ENCODE measurements around the gene NXF3. TPM values are rescaled to one million over a fixed set of nuclear protein-coding genes. Genes with fewer than 3 reads are reported as not detected.

NXF3 gene
- total RNA-seq, 1 donor = not detected

DNA sequence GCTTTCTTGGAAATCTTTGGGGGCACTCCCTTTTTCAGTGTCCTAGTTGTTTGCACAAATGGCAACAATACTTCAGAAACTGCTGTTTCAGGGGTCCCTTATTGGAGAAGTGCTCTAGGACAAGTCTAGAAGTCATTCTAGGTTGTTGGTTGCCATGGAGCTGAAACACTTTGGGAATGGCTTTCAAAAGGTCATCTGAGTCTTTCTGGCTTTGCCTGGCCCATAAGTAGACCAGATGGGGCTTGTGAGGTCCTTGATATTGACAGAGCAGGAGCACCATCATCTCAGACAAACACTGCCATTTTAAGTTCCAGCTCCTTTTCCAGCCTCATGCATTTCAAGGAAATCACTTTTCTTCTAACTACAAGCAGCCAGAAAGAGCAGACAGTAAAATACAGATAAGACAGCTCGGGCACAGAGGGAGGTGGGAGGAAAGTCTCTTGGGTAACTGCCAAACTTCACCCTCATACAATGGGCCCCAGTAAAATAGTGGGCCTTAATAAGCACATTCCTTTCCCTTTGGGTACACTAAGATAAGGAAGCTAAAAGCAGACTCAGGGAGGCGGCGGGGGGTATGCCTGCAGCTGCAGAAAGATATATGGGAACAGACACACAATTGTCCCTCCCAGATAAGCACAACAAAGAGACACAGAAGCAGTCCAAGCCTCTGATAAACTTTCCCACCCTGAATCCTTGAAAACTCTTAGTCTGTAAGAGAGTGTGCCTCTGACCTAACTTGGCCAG, 8.5 kb upstream of the NXF3 start:
- DNase-seq (ENCODE audit: low read depth) = no peak
- TF ChIP-seq, protein P1, sequence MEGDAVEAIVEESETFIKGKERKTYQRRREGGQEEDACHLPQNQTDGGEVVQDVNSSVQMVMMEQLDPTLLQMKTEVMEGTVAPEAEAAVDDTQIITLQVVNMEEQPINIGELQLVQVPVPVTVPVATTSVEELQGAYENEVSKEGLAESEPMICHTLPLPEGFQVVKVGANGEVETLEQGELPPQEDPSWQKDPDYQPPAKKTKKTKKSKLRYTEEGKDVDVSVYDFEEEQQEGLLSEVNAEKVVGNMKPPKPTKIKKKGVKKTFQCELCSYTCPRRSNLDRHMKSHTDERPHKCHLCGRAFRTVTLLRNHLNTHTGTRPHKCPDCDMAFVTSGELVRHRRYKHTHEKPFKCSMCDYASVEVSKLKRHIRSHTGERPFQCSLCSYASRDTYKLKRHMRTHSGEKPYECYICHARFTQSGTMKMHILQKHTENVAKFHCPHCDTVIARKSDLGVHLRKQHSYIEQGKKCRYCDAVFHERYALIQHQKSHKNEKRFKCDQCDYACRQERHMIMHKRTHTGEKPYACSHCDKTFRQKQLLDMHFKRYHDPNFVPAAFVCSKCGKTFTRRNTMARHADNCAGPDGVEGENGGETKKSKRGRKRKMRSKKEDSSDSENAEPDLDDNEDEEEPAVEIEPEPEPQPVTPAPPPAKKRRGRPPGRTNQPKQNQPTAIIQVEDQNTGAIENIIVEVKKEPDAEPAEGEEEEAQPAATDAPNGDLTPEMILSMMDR (IDR thresholded peaks at IDR 0.05; ENCODE audit: insufficient read depth, low read depth, low read length) = no peak

DNA sequence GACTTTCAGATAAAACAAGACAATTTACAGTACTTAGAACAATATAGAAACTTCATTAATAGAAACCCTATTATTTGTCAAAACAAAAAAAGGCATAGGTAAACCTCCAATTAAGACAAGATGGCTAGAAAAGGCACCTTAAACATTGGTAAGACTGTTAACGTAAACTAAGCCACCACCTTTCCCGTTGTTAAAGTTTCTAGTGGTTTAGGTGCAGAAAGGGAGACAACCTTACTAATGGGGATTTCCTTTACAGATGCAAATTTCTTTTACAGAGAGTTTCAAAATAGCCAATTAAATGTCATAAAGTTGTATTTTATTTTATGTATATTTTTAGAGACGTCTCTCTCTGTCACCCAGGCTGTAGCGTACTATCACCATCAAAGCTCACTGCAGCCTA, 7.5 kb upstream of the NXF3 start:
- TF ChIP-seq, protein P1 (IDR thresholded peaks at IDR 0.05; ENCODE audit: insufficient read depth, low read depth, low read length) = no peak
- no peak overlapping the region for H3K4me3 ChIP-seq (ENCODE audit: low read depth, low read length)
- DNase-seq (ENCODE audit: low read depth) = no peak

More for the DNA sequence above, 8.5 kb upstream of the NXF3 start:
- no peak overlapping the region for H3K4me3 ChIP-seq (ENCODE audit: low read depth, low read length)

DNA sequence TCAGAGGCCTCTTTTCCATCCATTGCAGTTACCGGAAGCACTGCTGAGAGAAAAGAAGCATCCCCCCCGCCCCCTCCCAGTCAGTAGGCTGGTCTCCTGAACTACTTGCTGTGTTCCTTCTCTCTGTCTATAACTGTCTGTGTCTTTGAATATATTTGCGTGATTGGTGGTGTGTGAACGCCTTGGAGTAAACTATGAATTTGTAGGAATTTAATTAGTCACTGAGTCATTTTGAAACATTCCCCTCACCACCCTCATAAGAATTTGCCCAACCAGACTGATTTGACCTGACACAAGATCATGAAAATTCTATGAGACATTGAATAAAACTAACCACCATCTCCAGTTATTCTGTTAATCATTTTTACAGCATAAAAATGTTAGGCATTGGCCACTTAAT, 6.7 kb upstream of the NXF3 start:
- TF ChIP-seq, protein P1 (IDR thresholded peaks at IDR 0.05; ENCODE audit: insufficient read depth, low read depth, low read length) = no peak
- no peak overlapping the region for H3K4me3 ChIP-seq (ENCODE audit: low read depth, low read length)
- no peak for DNase-seq (ENCODE audit: low read depth)

DNA sequence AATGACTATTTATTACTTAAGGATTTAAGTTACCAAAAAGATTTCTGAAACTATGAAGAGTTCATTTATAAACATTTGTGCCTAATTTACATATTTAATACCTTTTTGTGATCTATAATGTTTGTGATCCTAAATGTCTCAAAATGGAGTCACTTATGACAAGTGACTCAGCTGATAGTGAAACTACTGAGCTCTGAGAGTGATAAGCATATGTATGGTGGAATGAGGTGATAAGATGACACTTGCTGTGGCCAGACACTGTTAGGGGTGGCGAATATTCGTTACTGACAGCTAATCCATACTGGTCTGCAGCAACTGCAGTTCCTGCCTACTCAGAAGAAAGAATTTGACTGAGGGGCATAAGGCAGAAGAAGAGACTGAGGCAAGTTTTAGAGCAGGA, 5.5 kb upstream of the NXF3 start:
- TF ChIP-seq, protein P1 (IDR thresholded peaks at IDR 0.05; ENCODE audit: insufficient read depth, low read depth, low read length) = no peak
- H3K4me3 ChIP-seq (ENCODE audit: low read depth, low read length) = no peak overlapping the region
- no peak for DNase-seq (ENCODE audit: low read depth)

DNA sequence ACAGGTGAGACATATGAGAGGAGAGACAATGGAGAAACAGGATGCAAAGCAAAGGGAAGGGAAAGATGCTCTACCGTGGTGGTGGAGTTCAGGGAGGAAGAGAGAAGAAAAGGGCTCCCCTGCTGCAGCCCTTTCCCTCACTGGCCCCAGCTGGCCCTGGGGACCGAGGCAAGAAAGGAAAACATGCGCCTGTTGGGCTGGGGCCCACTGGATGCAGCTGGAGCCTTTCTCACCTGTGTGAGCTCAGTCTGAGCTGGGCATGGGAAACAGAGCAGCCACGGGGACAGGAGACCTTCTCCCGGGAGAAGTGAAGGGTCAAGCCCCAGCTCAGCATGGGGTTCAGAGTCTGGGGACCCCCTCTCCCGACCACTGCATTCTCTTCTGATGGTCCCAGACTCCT, 11.9 kb downstream of the NXF3 start:
- H3K4me3 ChIP-seq (ENCODE audit: low read depth, low read length) = no peak overlapping the region
- TF ChIP-seq, protein P1 (IDR thresholded peaks at IDR 0.05; ENCODE audit: insufficient read depth, low read depth, low read length) = no peak
- DNase-seq (ENCODE audit: low read depth) = no peak

DNA sequence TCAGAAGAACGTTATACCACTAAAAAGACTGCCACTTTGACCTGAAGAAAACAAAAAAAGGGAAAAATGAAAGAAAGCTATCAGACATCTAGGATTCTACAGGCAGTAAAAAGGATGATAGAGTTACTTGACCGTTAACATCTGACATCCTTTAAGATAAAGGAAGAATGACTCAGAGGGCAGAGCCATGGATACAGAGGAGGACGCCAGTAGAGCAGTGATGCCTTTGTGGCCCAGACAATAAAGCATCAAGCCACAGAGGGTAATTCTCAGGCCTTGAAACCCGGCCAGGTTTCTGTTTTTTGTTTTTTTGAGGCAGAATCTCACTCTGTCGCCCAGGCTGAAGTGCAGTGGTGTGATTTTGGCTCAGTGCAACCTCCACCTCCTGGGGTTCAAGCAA, 19.5 kb downstream of the NXF3 start:
- H3K4me3 ChIP-seq (ENCODE audit: low read depth, low read length) = no peak overlapping the region
- no peak for DNase-seq (ENCODE audit: low read depth)
- TF ChIP-seq, protein P1 (IDR thresholded peaks at IDR 0.05; ENCODE audit: insufficient read depth, low read depth, low read length) = no peak

DNA sequence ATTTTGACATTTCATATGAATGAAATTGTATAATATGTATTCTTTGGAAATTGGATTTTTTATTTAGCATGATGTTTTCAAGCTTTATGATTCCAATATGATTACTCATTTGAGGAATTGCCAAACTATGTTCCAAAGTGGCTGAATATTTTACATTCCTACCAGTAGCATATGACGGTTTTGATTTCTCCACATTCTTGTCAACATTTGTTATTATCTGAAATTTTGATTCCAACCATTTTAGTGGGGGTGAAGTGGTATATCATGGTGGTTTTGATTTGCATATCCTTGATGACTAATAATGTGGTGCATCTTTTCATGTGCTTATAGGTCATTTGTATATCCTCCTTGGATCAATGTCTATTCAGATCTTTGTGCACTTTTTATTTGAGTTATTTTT, 26.3 kb downstream of the NXF3 start:
- DNase-seq (ENCODE audit: low read depth) = no peak
- no peak overlapping the region for H3K4me3 ChIP-seq (ENCODE audit: low read depth, low read length)
- TF ChIP-seq, protein P1 (IDR thresholded peaks at IDR 0.05; ENCODE audit: insufficient read depth, low read depth, low read length) = no peak

All from fibroblast of villous mesenchyme (primary cell).